Measurements from ENCODE around the gene TLR6.

GRCh38 chr4:38788317-38788716 is 68.3 kb downstream of the TLR6 start:
- TF ChIP-seq, protein P1, sequence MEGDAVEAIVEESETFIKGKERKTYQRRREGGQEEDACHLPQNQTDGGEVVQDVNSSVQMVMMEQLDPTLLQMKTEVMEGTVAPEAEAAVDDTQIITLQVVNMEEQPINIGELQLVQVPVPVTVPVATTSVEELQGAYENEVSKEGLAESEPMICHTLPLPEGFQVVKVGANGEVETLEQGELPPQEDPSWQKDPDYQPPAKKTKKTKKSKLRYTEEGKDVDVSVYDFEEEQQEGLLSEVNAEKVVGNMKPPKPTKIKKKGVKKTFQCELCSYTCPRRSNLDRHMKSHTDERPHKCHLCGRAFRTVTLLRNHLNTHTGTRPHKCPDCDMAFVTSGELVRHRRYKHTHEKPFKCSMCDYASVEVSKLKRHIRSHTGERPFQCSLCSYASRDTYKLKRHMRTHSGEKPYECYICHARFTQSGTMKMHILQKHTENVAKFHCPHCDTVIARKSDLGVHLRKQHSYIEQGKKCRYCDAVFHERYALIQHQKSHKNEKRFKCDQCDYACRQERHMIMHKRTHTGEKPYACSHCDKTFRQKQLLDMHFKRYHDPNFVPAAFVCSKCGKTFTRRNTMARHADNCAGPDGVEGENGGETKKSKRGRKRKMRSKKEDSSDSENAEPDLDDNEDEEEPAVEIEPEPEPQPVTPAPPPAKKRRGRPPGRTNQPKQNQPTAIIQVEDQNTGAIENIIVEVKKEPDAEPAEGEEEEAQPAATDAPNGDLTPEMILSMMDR (IDR thresholded peaks at IDR 0.05): no peak
- TF ChIP-seq POLR2A (IDR thresholded peaks at IDR 0.05): no peak

All from thyroid gland (tissue), 4 donors.